Suprapubic skin (tissue), 4 donors: Measurements from ENCODE around the gene FOXP4. TPM values are rescaled to one million over a fixed set of nuclear protein-coding genes. Genes with fewer than 3 reads are reported as not detected.

ENCODE experiments used
- DNase-seq, 2 donors: peaks; one replicate each; pipeline ENCODE4 v3.0.0-alpha.2; 2019; ENCODE audit warnings: low spot score in 2 of 2
- H3K27ac ChIP-seq: fragments of 200-600 bp; sonication (generic); one replicate; pipeline ENCODE4 v1.5.1; 2019
- H3K27me3 ChIP-seq: fragments of 200-600 bp; sonication (generic); one replicate; pipeline ENCODE4 v1.5.1; 2019
- H3K36me3 ChIP-seq: fragments of 200-600 bp; sonication (generic); one replicate; pipeline ENCODE4 v1.5.1; 2019
- H3K4me1 ChIP-seq: fragments of 200-600 bp; sonication (generic); one replicate; pipeline ENCODE4 v1.5.1; 2019
- H3K4me3 ChIP-seq: fragments of 200-600 bp; sonication (generic); one replicate; pipeline ENCODE4 v1.5.1; 2019; ENCODE audit warnings: mild to moderate bottlenecking
- H3K9me3 ChIP-seq: fragments of 200-600 bp; sonication (generic); one replicate; pipeline ENCODE4 v1.5.1; 2019
- CTCF ChIP-seq, 2 donors: fragments of 200-600 bp in 1 of 2; fragments of 450-650 bp in 1 of 2; sonication (generic) in 1 of 2; IDR thresholded peaks; one replicate each; pipeline ENCODE4 v1.5.1; 2016 to 2019; ENCODE audit warnings: antibody characterized with exemption in 2 of 2, mild to moderate bottlenecking in 1 of 2, moderate library complexity in 1 of 2
- EP300 ChIP-seq: sonication (generic); formaldehyde crosslinking; IDR thresholded peaks from one replicate; pipeline ENCODE4 v1.6.1; 2017; ENCODE audit warnings: antibody characterized with exemption
- POLR2A ChIP-seq, 2 donors: fragments of 450-650 bp; IDR thresholded peaks; one replicate each; pipeline ENCODE4 v1.6.1; 2017; ENCODE audit warnings: antibody characterized with exemption in 2 of 2, mild to moderate bottlenecking in 2 of 2, moderate library complexity in 2 of 2
- POLR2AphosphoS5 ChIP-seq, 3 donors: sonication (generic); formaldehyde crosslinking; IDR thresholded peaks; one replicate each; pipeline ENCODE4 v1.6.1; 2017; ENCODE audit warnings: antibody characterized with exemption in 3 of 3
- WGBS: methylation state at CpG from one replicate; pipeline ENCODE4 v1.1.5; 2018; 5-methylcytosine and 5-hydroxymethylcytosine counted together
- total RNA-seq, 4 donors: library from RNA; depleted of rRNA; stranded (reverse); fragments of >200 nt; gene quantifications; one replicate each; pipeline ENCODE4 v1.1.0, GENCODE V29; 2016

Gene FOXP4
- total RNA-seq, 4 donors from 2014 or later = 8.1 to 12.1 (median 10.4) TPM

DNA sequence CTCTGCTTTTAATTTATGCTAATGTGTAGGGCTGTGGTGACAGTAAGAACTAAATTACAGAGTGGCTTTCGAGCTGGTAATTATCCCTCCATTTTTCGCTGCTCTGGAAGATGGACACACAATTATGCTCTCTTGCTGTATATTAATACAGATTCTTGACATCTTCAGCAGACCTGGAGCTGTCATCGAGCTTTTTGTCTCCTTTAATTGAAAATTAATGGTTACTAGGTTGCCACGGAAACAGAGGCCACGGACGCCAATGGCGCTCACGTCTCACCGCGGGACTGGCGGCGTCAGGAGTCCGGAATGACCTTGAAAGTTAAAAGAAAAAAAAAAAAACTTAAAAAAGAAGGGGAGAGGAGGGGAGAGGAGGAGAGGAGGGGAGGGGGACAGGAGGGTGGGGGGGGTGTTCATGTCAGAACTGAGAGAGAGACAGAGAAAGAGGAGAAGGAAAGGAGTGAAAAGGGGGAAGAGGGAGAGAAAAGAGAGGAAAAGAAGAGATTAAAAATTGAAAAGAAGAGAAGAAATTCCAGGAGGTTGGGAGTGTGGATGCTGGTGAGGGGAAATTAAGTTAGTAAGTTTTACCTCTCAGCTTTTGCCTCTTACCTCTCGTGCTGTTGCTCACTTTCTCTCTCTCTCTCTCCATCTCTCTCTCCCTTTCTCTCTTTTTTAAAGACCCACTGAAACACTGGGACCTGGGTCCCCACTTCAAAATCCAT lies 22.1 kb upstream of the FOXP4 start:
- Histone ChIP-seq H3K27ac (no peak overlapping the region), H3K9me3 (no peaks in the 10 kb centered on the region), H3K4me1 (peaks cover 9% of the 10 kb centered on the region), H3K36me3 (no peaks in the 10 kb centered on the region), H3K4me3 (no peak overlapping the region), H3K27me3 (peaks cover 44% of the 10 kb centered on the region)
- TF ChIP-seq POLR2AphosphoS5 (IDR thresholded peaks at IDR 0.05) = no peak
- no peak for DNase-seq
- WGBS = 57% methylated on average over 14 of the region's 14 CpGs

DNA sequence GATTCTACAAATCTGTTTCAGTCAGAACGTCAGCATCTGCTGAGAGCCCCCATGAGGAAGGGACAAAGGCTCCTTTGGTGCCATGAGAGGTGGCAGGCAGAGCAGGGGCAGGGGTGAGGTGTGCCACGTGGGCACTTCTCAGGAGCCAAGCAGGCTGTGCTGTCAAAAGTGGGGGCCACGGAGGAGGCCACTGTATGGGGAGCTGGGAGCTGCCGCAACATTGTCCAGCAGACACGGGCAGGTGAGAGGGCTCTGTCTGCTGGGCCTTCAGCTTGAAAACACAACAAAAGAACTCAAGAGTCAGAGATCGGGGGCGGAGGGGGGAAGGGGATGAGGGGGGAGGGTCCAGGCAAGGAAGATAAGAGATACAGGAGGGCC lies 21.6 kb upstream of the FOXP4 start:
- H3K27ac ChIP-seq = no peak overlapping the region
- DNase-seq = no peak
- 70% methylated on average over 7 of the region's 7 CpGs for WGBS
- H3K27me3 ChIP-seq = peaks cover 49% of the 10 kb centered on the region
- TF ChIP-seq POLR2AphosphoS5 (IDR thresholded peaks at IDR 0.05) = no peak
- TF ChIP-seq CTCF (IDR thresholded peaks at IDR 0.05) = no peak
- no peak for TF ChIP-seq EP300
- no peak for TF ChIP-seq POLR2A (IDR thresholded peaks at IDR 0.05)
- H3K4me3 ChIP-seq = no peak overlapping the region
- H3K36me3 ChIP-seq = no peaks in the 10 kb centered on the region
- H3K9me3 ChIP-seq = no peaks in the 10 kb centered on the region
- peaks cover 9% of the 10 kb centered on the region for H3K4me1 ChIP-seq

- H3K27ac ChIP-seq = no peak overlapping the region
These were observed 18.3 kb upstream of the FOXP4 start for GRCh38 chr6:41527721-41528408.

DNA sequence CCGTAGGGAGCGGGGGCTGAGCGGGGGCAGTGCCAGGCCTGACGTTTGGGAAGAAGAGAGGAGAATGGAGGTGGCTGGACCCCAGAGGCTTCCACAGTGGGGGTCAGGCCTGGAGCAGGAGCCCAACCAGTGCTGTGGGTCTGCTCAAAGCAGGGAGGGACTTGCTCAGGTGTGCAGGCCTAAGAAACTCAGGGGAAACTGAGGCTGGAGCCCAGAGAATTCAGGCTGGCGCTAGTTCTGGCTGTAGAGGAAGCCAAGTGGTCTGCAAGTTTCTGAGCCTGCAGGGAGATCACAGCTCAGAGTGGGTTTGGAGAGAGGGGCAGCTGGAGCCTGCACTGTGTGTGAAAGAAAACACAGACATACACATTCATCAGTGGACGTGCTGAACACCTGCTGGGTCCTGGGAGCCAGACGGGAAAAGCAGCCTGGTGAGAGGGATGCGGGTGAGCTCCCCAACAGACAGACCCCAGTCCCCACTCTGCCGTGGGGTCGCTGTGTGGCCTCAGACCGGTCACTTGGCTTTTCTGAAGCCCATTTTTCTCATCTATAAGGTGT lies 17.7 kb upstream of the FOXP4 start:
- Histone ChIP-seq H3K27ac (no peak overlapping the region), H3K36me3 (no peaks in the 10 kb centered on the region), H3K9me3 (no peaks in the 10 kb centered on the region), H3K4me3 (no peak overlapping the region), H3K27me3 (peaks cover 24% of the 10 kb centered on the region), H3K4me1 (peaks cover 24% of the 10 kb centered on the region)
- DNase-seq = no peak
- TF ChIP-seq POLR2AphosphoS5 (IDR thresholded peaks at IDR 0.05) (no peak), EP300 (no peak), POLR2A (IDR thresholded peaks at IDR 0.05) (no peak), CTCF (IDR thresholded peaks at IDR 0.05) (no peak)
- 61% methylated on average over 10 of the region's 11 CpGs for WGBS

More at GRCh38 chr6:41527721-41528408, 18.3 kb upstream of the FOXP4 start:
- no peak overlapping the region for H3K4me3 ChIP-seq
- H3K27me3 ChIP-seq = peaks cover 30% of the 10 kb centered on the region
- TF ChIP-seq POLR2AphosphoS5 (IDR thresholded peaks at IDR 0.05) (no peak), CTCF (IDR thresholded peaks at IDR 0.05) (no peak), EP300 (no peak), POLR2A (IDR thresholded peaks at IDR 0.05) (no peak)
- no peaks in the 10 kb centered on the region for H3K9me3 ChIP-seq
- peaks cover 24% of the 10 kb centered on the region for H3K4me1 ChIP-seq
- WGBS = 32% methylated on average over 14 of the region's 14 CpGs
- no peak for DNase-seq
- H3K36me3 ChIP-seq = no peaks in the 10 kb centered on the region

DNA sequence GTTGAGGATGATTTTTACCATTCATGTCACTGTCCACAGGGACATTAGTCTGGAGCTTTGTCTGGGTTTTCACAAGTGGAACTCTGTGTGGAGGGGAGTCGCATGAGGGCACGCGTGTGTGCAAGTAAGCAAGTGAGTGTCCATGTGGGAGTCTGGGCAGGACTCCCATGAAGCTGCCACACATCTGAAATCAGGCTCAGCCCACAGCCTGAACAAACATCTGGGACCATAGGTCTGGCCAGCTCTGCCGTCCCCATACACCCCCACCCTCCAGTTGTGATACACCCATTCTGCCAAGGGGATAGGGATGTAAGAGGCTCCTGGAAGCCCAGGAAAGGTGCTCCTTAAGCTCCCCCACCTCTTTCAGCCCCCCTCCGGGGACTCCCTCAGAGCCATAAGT lies 17.1 kb upstream of the FOXP4 start:
- Histone ChIP-seq H3K4me3 (no peak overlapping the region), H3K9me3 (no peaks in the 10 kb centered on the region), H3K36me3 (no peaks in the 10 kb centered on the region), H3K4me1 (peaks cover 24% of the 10 kb centered on the region), H3K27me3 (peaks cover 24% of the 10 kb centered on the region), H3K27ac (no peak overlapping the region)
- WGBS = 60% methylated on average over 4 of the region's 5 CpGs
- DNase-seq = no peak
- no peak for TF ChIP-seq CTCF (IDR thresholded peaks at IDR 0.05)
- TF ChIP-seq POLR2A (IDR thresholded peaks at IDR 0.05) = no peak
- TF ChIP-seq POLR2AphosphoS5 (IDR thresholded peaks at IDR 0.05) = no peak
- no peak for TF ChIP-seq EP300
